Keratinocyte (primary cell): Measurements from ENCODE around the gene CAPZB. TPM values are rescaled to one million over a fixed set of nuclear protein-coding genes. Genes with fewer than 3 reads are reported as not detected.

Experiments
- DNase-seq: peaks from one replicate; pipeline ENCODE4 v3.0.0-alpha.2; 2011; ENCODE audit warnings: low read depth, missing footprints, low spot score
- FAIRE-seq: peaks from 2 replicates; lab custom pipeline; 2011; peaks lifted over from hg19 to GRCh38; lab: Jason Lieb, UNC
- H2AFZ ChIP-seq: 2 replicates; pipeline ENCODE4 v1.6.0; 2012; ENCODE audit warnings: low read length, control low read depth, inconsistent platforms; ENCODE audit not compliant: control insufficient read depth
- H3K27ac ChIP-seq: 2 replicates; pipeline ENCODE4 v1.5.1; 2011; ENCODE audit warnings: low read length; ENCODE audit not compliant: control insufficient read depth, insufficient read depth
- H3K27me3 ChIP-seq: 3 replicates; pipeline ENCODE4 v1.6.0; 2011; ENCODE audit warnings: low read length; ENCODE audit not compliant: control insufficient read depth, insufficient read depth; ENCODE audit errors: extremely low read depth
- H3K36me3 ChIP-seq, 2 experiments: 2 replicates in 1 of 2; 3 replicates in 1 of 2; pipeline ENCODE4 v1.5.1; 2011; ENCODE audit warnings: low read length in 2 of 2, mild to moderate bottlenecking in 1 of 2; ENCODE audit not compliant: control insufficient read depth in 2 of 2, insufficient read depth in 2 of 2; ENCODE audit errors: extremely low read depth in 1 of 2
- H3K4me1 ChIP-seq: 3 replicates; pipeline ENCODE4 v1.5.1; 2011; ENCODE audit warnings: low read length; ENCODE audit not compliant: control insufficient read depth, insufficient read depth; ENCODE audit errors: extremely low read depth
- H3K4me2 ChIP-seq: 3 replicates; pipeline ENCODE4 v1.6.0; 2011; ENCODE audit warnings: low read depth, low read length; ENCODE audit not compliant: control insufficient read depth, insufficient read depth; ENCODE audit errors: extremely low read depth
- H3K4me3 ChIP-seq, 3 experiments: fragments of 200-600 bp in 1 of 3; sonication (generic) in 1 of 3; 2 replicates in 2 of 3; 3 replicates in 1 of 3; pipeline ENCODE4 v1.5.1; 2011 to 2016; ENCODE audit warnings: low read length in 3 of 3, mild to moderate bottlenecking in 3 of 3, control low read depth in 2 of 3, inconsistent platforms in 1 of 3, low read depth in 1 of 3, mixed read lengths in 1 of 3, mixed run types in 1 of 3, moderate library complexity in 1 of 3; ENCODE audit not compliant: control insufficient read depth in 2 of 3, insufficient read depth in 2 of 3; ENCODE audit errors: extremely low read depth in 1 of 3
- H3K79me2 ChIP-seq: 2 replicates; pipeline ENCODE4 v1.6.0; 2012; ENCODE audit warnings: low read length; ENCODE audit not compliant: control insufficient read depth, insufficient read depth
- H3K9ac ChIP-seq: 3 replicates; pipeline ENCODE4 v1.6.0; 2011; ENCODE audit warnings: low read length; ENCODE audit not compliant: control insufficient read depth, insufficient read depth; ENCODE audit errors: extremely low read depth
- H3K9me1 ChIP-seq: 3 replicates; pipeline ENCODE4 v1.6.0; 2011; ENCODE audit warnings: low read length; ENCODE audit not compliant: control insufficient read depth, insufficient read depth; ENCODE audit errors: extremely low read depth
- H3K9me3 ChIP-seq: 2 replicates; pipeline ENCODE4 v1.5.1; 2012; ENCODE audit warnings: low read depth, low read length; ENCODE audit not compliant: control insufficient read depth
- H4K20me1 ChIP-seq: 3 replicates; pipeline ENCODE4 v1.6.0; 2011; ENCODE audit warnings: low read length; ENCODE audit not compliant: control insufficient read depth, insufficient read depth; ENCODE audit errors: extremely low read depth
- EZH2 ChIP-seq: IDR thresholded peaks from one replicate; pipeline ENCODE4 v1.6.1; 2012; ENCODE audit warnings: inconsistent platforms, mild to moderate bottlenecking, low read length, moderate library complexity
- dilution Hi-C: fragments of 300-500 bp; cut with MboI; formaldehyde crosslinking; loops from one replicate; pipeline ENCODE4 v1.7.0; 2020; ENCODE audit warnings: low sequenced_read_pairs; ENCODE audit not compliant: extremely low pct_ligation_motif_present
- polyA plus RNA-seq, 5 experiments: library from polyadenylated mRNA; depleted of rRNA in 3 of 5; stranded (reverse) in 3 of 5; stranded (forward) in 1 of 5; unstranded in 1 of 5; fragments of >200 nt; gene quantifications; 1 replicate in 1 of 5; 2 replicates in 3 of 5; 3 replicates in 1 of 5; pipeline versions ENCODE4 v1.2.1 to v1.2.3, GENCODE V29; 2011 to 2012; ENCODE audit warnings: missing spikeins in 2 of 5, low read depth in 1 of 5, low replicate concordance in 1 of 5
- TF ChIP-seq, protein P1 (sequence below), 3 experiments: IDR thresholded peaks in 1 of 3; conservative IDR thresholded peaks in 1 of 3; optimal IDR thresholded peaks in 1 of 3; 2 replicates in 2 of 3; 3 replicates in 1 of 3; pipeline versions ENCODE3 to v1.5.1; 2011; ENCODE audit warnings: low read length in 3 of 3, mild to moderate bottlenecking in 3 of 3, moderate library complexity in 2 of 3, control low read depth in 1 of 3, inconsistent platforms in 1 of 3; ENCODE audit not compliant: insufficient read depth in 2 of 3; ENCODE audit errors: extremely low read depth in 1 of 3

Gene CAPZB
- polyA plus RNA-seq, 1 donor (not counting 4 experiments of a cell fraction or from before 2014, with no cell fraction given): 193 TPM

DNA sequence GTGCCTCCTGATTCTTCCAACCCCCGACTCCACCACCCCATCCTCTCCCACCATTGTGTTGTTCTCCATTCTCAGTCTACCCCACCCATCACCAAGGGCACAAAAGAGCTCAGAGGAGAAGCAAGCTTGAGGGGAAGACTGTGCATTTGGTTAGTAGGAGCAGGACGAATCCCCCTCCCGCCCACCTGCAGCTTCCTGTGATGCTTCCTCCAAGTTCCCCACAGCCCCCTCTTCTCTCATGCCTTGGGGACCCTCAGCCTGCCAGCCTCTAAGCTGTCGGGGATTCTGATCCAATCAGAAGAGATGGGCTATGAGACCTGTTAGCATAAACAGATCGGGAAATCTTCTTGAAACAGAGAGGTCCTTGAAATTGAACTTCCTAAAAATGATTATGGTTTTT is 22.2 kb upstream of the CAPZB start:
- no peak overlapping the region for H3K4me2 ChIP-seq
- no peaks in the 10 kb centered on the region for H3K27me3 ChIP-seq
- no peak overlapping the region for H3K9ac ChIP-seq
- H3K27ac ChIP-seq: no peak overlapping the region
- FAIRE-seq: no peak
- H3K4me1 ChIP-seq: peaks cover 2% of the 10 kb centered on the region
- TF ChIP-seq EZH2: no peak
- TF ChIP-seq, protein P1, sequence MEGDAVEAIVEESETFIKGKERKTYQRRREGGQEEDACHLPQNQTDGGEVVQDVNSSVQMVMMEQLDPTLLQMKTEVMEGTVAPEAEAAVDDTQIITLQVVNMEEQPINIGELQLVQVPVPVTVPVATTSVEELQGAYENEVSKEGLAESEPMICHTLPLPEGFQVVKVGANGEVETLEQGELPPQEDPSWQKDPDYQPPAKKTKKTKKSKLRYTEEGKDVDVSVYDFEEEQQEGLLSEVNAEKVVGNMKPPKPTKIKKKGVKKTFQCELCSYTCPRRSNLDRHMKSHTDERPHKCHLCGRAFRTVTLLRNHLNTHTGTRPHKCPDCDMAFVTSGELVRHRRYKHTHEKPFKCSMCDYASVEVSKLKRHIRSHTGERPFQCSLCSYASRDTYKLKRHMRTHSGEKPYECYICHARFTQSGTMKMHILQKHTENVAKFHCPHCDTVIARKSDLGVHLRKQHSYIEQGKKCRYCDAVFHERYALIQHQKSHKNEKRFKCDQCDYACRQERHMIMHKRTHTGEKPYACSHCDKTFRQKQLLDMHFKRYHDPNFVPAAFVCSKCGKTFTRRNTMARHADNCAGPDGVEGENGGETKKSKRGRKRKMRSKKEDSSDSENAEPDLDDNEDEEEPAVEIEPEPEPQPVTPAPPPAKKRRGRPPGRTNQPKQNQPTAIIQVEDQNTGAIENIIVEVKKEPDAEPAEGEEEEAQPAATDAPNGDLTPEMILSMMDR (optimal IDR thresholded peaks at IDR 0.05 in 1 of 3, IDR thresholded peaks at IDR 0.05 in 1 of 3, conservative IDR thresholded peaks at IDR 0.05 in 1 of 3; ENCODE audit: extremely low read depth in 1 of 3, insufficient read depth in 2 of 3, low read length in 3 of 3): no peak
- DNase-seq: no peak
- dilution Hi-C loops: no loop called here
- H2AFZ ChIP-seq: no peak overlapping the region
- H3K36me3 ChIP-seq: no peaks in the 10 kb centered on the region
- H4K20me1 ChIP-seq: no peaks in the 10 kb centered on the region
- no peaks in the 10 kb centered on the region for H3K9me3 ChIP-seq
- no peaks in the 10 kb centered on the region for H3K9me1 ChIP-seq
- no peaks in the 10 kb centered on the region for H3K79me2 ChIP-seq
- H3K4me3 ChIP-seq: no peak overlapping the region

DNA sequence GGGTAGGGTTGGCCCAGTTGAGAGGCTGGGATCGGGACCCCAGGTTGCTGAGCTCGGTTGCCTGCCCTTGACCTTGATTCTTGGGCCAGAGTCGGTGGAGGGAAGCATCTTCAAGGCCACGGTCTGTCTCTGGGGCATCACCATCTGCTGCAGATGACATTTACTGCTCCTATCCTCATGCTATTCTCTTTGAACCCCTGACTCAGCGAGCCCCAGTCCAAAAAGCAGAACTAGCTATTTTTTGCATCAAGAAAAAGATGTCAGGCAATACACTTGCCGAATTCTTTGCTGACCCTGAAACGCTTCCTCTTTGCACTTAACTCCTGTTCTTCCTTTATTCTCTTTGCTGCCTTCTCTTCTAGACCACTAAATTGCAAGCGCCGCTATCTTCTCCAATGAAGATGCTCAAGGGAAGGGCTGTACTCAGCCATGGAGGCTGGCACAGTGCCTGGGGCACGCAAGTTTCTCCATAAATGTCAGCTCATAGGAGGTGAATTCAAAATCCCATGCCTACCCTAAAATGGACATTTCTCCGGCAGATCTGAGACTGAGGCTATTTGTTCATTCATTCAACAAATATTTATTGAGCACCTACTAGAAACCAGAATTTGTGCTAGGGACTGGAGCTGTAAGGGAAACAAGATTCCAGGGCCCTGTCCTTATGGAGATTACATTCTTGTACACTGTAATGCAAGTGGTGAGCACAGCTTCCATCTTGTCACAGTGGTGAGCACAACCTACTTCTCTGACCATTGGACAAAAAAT is 20.5 kb upstream of the CAPZB start:
- Histone ChIP-seq H3K9me3 (no peaks in the 10 kb centered on the region), H3K4me1 (peaks cover 2% of the 10 kb centered on the region), H3K9me1 (no peaks in the 10 kb centered on the region), H4K20me1 (no peaks in the 10 kb centered on the region), H3K4me2 (no peak overlapping the region), H2AFZ (no peak overlapping the region), H3K79me2 (no peaks in the 10 kb centered on the region), H3K27ac (no peak overlapping the region), H3K36me3 (no peaks in the 10 kb centered on the region), H3K9ac (no peak overlapping the region), H3K27me3 (no peaks in the 10 kb centered on the region), H3K4me3 (no peak overlapping the region)
- TF ChIP-seq EZH2: no peak
- TF ChIP-seq, protein P1 (optimal IDR thresholded peaks at IDR 0.05 in 1 of 3, IDR thresholded peaks at IDR 0.05 in 1 of 3, conservative IDR thresholded peaks at IDR 0.05 in 1 of 3; ENCODE audit: extremely low read depth in 1 of 3, insufficient read depth in 2 of 3, low read length in 3 of 3): no peak
- DNase-seq (no peak), FAIRE-seq (no peak)
- dilution Hi-C loops: no loop called here
